Suppressor macrophage (primary cell): ENCODE results near the gene FMNL3.
"Not testable (repeated sequence)": the region's sequence is repeated elsewhere in the genome, so short reads cannot be mapped to it uniquely, and the experiment has no call there.

Experiments used
- DNase-seq, 4 experiments: peaks; one replicate each; pipeline ENCODE4 v3.0.0-alpha.2; 2020 to 2022

The FMNL3 gene

GRCh38 chr12:49631336-49631907, 75.8 kb downstream of the FMNL3 start:
- DNase-seq = no peak

DNA sequence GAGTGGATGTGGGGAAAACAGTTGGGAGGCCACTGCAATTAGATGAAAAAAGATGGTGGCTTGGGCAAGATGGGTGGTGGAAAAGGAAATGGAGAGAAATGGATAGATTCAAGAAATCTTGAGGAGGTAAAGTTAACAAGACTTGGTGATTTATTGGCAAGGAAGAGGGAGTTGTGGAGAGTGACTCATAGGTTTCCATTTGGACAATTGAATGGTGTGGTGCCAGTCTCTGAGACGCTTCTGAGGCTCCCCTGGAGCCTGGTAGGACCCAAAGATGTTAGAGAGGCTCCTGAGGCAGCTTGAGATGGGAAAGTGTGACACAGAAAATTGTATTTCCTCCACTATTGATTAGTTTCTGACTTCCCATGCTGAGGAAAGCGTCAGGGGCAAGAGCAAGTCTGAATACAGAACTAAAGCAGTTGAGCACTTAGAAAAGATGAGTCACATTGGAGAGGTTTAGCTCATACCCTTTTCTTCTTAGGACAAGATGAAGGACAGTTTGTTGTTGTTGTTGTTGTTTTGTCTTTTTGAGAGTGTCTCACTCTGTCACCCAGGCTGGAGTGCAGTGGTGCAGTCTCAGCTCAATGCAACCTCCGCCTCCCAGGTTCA, 79.3 kb downstream of the FMNL3 start:
- no peak for DNase-seq

DNA sequence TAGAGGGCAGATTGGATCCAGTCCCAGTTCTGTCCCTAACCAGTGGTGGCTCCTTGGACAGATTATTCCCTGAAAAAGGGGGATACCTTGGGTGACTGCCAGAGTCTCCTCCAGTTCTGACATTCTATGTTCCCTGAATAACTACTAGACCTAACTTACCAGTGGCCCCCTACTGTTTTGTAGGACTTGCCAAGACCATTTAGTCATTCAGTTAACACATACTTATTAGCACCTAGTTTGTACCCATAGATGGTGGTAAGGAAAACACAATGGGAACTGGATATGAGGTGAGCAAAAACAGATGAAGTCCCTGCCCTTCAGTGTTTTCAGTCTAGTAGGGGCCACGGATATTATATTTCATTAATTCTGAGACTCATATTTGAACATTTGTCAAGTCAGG, 80.4 kb downstream of the FMNL3 start:
- DNase-seq = no peak

- no peak for DNase-seq
These were observed 80.9 kb downstream of the FMNL3 start for GRCh38 chr12:49626169-49626835.

- DNase-seq = no peak
These were observed 82.2 kb downstream of the FMNL3 start for GRCh38 chr12:49624921-49625577.

GRCh38 chr12:49623142-49623904, 83.9 kb downstream of the FMNL3 start, which contains the start of gene PRPF40B:
Gene PRPF40B (plus strand): TSS chr12:49623561. CDS start chr12:49623591, 30 bp downstream.
- peak; percentile 86 to 96 (median 92) for DNase-seq

DNA sequence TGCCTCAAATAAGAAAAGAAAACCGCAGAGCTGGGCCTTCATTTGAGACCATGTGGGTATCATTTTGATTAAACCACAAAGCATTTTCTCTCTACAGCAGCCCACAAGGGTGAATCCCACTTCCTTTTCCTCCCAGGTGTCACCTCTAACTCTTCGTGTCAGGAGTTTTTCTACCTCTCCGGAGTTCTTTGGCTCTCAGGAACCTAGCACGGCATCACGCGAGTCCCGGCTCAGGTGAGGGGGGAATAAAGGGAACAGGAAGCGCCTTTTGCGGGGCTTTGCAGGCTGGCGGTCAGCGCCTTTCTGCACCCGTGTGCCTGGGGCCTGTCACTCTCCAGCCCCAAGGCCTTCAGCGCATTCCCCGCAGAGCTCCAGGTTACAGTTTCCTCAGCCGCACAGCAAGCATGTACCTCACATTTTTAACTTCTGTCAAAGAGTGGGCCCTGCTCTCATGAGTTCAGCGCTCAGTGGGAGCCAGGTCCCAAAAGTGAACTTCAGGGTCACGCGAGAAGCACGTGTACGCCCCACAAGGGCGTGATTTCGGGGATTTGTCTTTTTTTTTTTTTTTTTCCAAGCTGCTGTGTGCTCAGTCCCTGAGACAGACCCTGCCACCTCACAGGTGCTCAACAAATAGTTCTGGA, 84.6 kb downstream of the FMNL3 start:
- peak in 2 of 4 experiments; percentile 53 to 56 for DNase-seq

- DNase-seq = peak in 2 of 4 experiments; percentile 23 to 24
These were observed 85.3 kb downstream of the FMNL3 start for GRCh38 chr12:49621651-49622500.

GRCh38 chr12:49619286-49619685, 87.9 kb downstream of the FMNL3 start:
- no peak for DNase-seq

DNA sequence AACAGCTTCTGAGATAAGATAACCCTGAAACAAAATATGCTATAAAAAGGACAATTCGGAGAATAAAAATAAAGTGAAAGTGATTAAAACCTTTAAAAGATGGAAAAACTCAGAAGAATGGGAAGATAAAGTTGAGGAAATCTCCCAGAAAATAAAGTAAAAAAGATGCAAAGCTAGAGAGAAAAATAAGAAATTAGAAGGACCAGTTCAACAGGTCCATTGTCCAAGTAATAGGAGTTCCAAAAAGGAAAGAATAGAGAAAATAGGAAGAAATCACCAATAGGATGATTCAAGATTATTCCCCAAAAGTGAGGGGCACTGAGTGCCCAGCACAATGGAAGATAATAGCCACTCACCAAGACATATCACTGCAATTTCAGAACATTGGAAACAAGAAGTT, 88.6 kb downstream of the FMNL3 start:
- no peak for DNase-seq

GRCh38 chr12:49616533-49617219, 90.5 kb downstream of the FMNL3 start:
- DNase-seq = no peak

DNA sequence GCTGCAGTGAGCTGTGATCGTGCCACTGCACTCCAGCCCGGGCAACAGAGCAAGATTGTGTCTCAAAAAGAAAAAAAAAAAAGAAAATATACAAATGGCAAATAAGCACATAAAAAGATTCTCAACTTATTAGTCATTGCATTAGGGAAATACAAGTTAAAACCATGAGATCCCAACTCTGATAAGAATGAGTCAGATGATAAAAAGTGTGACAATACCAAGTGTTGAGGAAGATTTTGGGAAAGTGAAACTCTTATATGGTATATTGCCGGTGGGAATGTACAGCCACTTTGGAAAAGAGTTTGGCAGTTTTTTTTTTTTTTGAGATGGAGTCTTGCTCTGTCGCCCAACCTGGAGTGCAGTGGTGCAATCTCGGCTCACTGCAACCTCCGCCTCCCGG, 91.5 kb downstream of the FMNL3 start:
- DNase-seq = no peak

DNA sequence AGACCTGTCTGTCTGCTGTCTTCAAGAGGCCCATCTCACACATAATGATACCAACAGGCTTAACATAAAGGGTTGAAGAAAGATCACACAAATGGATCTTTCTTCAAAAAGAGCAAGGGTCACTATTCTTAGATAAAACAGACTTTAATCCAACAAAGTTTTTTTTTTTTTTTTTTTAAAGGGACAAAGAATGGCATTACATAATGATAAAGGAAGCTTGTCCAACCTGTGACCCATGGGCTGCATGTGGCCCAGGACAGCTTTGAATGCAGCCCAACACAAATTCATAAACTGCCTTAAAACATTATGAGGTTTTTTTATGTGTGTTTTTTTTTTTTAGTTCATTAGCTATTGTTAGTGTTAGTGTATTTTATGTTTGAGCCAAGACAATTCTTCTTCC, 95.0 kb downstream of the FMNL3 start:
- DNase-seq = no peak

DNA sequence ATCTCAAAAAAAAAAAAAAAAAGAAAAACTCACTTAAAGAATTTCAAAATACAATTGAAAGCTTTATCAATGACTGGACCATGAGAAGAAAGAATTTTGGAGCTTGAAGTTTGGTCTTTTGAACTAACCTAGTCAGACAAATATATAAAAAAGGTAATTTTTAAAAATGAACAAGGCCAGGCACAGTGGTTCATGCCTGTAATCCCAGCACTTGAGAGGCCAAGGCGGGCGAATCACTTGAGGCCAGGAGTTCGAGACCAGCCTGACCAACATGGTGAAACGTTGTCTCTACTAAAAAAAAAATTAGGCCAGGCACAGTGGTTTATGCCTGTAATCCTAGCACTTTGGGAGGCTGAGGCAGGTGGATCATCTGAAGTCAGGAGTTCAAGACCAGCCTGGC, 96.4 kb downstream of the FMNL3 start:
- DNase-seq = not testable (repeated sequence)

- DNase-seq = no peak
These were observed 97.4 kb downstream of the FMNL3 start for GRCh38 chr12:49609875-49610154.

- DNase-seq = no peak
These were observed 97.9 kb downstream of the FMNL3 start for GRCh38 chr12:49609059-49609874.

GRCh38 chr12:49605539-49605938, 101.7 kb downstream of the FMNL3 start, which contains the start of gene FAM186B:
Gene FAM186B (minus strand): TSS chr12:49605639. CDS start chr12:49605477, 162 bp downstream.
- not testable (repeated sequence) for DNase-seq

DNA sequence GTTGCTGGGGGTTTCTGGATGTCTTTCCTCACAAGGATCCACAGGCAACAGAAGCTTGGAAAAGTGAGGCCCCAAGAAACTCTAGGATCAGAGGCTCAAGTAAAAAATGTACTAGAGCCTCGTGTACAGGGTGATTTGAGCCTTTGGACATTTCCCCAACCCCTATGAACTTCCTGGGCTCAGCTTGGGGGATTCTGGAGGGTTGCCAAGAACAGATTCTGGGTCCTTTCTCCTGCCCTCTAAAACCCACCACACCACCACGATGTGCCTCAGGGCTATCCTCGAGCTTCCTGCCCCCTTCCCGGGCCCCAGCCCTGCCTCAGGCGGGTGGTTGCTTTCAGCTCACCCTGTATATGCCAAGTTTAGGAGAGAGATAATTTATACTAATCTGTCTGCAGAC, 102.3 kb downstream of the FMNL3 start:
- DNase-seq = no peak

GRCh38 chr12:49603721-49604120, 103.5 kb downstream of the FMNL3 start:
- no peak for DNase-seq

- DNase-seq = no peak
These were observed 107.2 kb downstream of the FMNL3 start for GRCh38 chr12:49599961-49600360.
